ENCODE measurements around the gene LRFN3.

The LRFN3 gene

GRCh38 chr19:35959040-35959967 is 23.1 kb downstream of the LRFN3 start:
- Histone ChIP-seq H3K36me3 (replicated peaks; ENCODE audit: insufficient read depth, low read length) (no peaks in the 10 kb centered on the region), H3K9me3 (replicated peaks; ENCODE audit: insufficient read depth, low read length) (no peaks in the 10 kb centered on the region), H3K27ac (ENCODE audit: low read length) (no peak overlapping the region), H3F3A (ENCODE audit: insufficient read depth, low read length) (no peaks in the 10 kb centered on the region), H3K79me2 (ENCODE audit: low read length) (no peaks in the 10 kb centered on the region), H3K27me3 (replicated peaks; ENCODE audit: insufficient read depth, low read length) (peaks cover 59% of the 10 kb centered on the region), H3K4me1 (ENCODE audit: low read length) (no peaks in the 10 kb centered on the region), H4K20me1 (ENCODE audit: insufficient read depth, low read length) (no peaks in the 10 kb centered on the region), H2AFZ (ENCODE audit: low read length) (no peak overlapping the region), H3K9me2 (replicated peaks; ENCODE audit: insufficient read depth, low read length) (no peaks in the 10 kb centered on the region), H3K4me2 (ENCODE audit: low read depth, low read length) (no peak overlapping the region), H3K4me3 (ENCODE audit: low read length) (no peak overlapping the region), H3K9ac (ENCODE audit: low read length) (no peak overlapping the region)
- TF ChIP-seq EZH2 (optimal IDR thresholded peaks at IDR 0.05; ENCODE audit: low read depth, low read length) (no peak), CTCF (IDR thresholded peaks at IDR 0.05; ENCODE audit: low read length) (no peak), EZH2phosphoT487 (IDR thresholded peaks at IDR 0.05; ENCODE audit: low read length) (no peak)
- DNase-seq = no peak

DNA sequence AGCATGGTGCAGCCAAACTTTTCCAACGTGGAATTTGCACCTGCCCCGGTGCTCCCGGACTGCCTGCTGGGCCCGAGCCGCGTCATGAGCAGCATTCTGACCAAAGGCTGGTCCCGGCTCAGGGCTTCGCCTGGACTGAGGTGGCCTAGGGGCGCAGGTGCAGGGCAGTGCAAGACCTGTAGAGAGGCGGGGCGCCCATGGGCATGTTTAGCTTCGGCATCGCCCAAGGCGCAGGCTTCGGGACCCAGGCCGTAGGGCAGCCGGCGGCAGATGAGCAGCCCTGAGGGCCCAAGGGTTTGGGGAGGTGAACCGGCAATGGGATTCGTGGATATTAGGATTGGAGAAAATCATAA is 23.8 kb downstream of the LRFN3 start:
- Histone ChIP-seq H4K20me1 (ENCODE audit: insufficient read depth, low read length) (no peaks in the 10 kb centered on the region), H3K9me3 (replicated peaks; ENCODE audit: insufficient read depth, low read length) (no peaks in the 10 kb centered on the region), H3K4me2 (ENCODE audit: low read depth, low read length) (no peak overlapping the region), H3K79me2 (ENCODE audit: low read length) (no peaks in the 10 kb centered on the region), H3F3A (ENCODE audit: insufficient read depth, low read length) (no peaks in the 10 kb centered on the region), H3K36me3 (replicated peaks; ENCODE audit: insufficient read depth, low read length) (no peaks in the 10 kb centered on the region), H3K4me3 (ENCODE audit: low read length) (no peak overlapping the region), H2AFZ (ENCODE audit: low read length) (no peak overlapping the region), H3K27me3 (replicated peaks; ENCODE audit: insufficient read depth, low read length) (peaks cover 59% of the 10 kb centered on the region), H3K4me1 (ENCODE audit: low read length) (no peaks in the 10 kb centered on the region), H3K27ac (ENCODE audit: low read length) (no peak overlapping the region), H3K9ac (ENCODE audit: low read length) (no peak overlapping the region), H3K9me2 (replicated peaks; ENCODE audit: insufficient read depth, low read length) (no peaks in the 10 kb centered on the region)
- TF ChIP-seq CTCF (IDR thresholded peaks at IDR 0.05; ENCODE audit: low read length) (no peak), EZH2 (optimal IDR thresholded peaks at IDR 0.05; ENCODE audit: low read depth, low read length) (no peak), EZH2phosphoT487 (IDR thresholded peaks at IDR 0.05; ENCODE audit: low read length) (no peak)
- DNase-seq = no peak

GRCh38 chr19:35960432-35960972 is 24.3 kb downstream of the LRFN3 start:
- H3K36me3 ChIP-seq (replicated peaks; ENCODE audit: insufficient read depth, low read length) = no peaks in the 10 kb centered on the region
- no peaks in the 10 kb centered on the region for H3K79me2 ChIP-seq (ENCODE audit: low read length)

More at GRCh38 chr19:35960432-35960972, 24.3 kb downstream of the LRFN3 start:
- Histone ChIP-seq H4K20me1 (ENCODE audit: insufficient read depth, low read length) (no peaks in the 10 kb centered on the region), H2AFZ (ENCODE audit: low read length) (no peak overlapping the region), H3K9me2 (replicated peaks; ENCODE audit: insufficient read depth, low read length) (no peaks in the 10 kb centered on the region), H3K27me3 (replicated peaks; ENCODE audit: insufficient read depth, low read length) (peaks cover 61% of the 10 kb centered on the region), H3K27ac (ENCODE audit: low read length) (no peak overlapping the region), H3K4me3 (ENCODE audit: low read length) (no peak overlapping the region), H3K4me1 (ENCODE audit: low read length) (no peaks in the 10 kb centered on the region), H3K9ac (ENCODE audit: low read length) (no peak overlapping the region), H3F3A (ENCODE audit: insufficient read depth, low read length) (no peaks in the 10 kb centered on the region), H3K9me3 (replicated peaks; ENCODE audit: insufficient read depth, low read length) (no peaks in the 10 kb centered on the region), H3K4me2 (ENCODE audit: low read depth, low read length) (no peak overlapping the region)
- TF ChIP-seq CTCF (IDR thresholded peaks at IDR 0.05; ENCODE audit: low read length) = no peak
- TF ChIP-seq EZH2phosphoT487 (IDR thresholded peaks at IDR 0.05; ENCODE audit: low read length) = no peak
- TF ChIP-seq EZH2 (optimal IDR thresholded peaks at IDR 0.05; ENCODE audit: low read depth, low read length) = no peak
- DNase-seq = no peak
